Panc1 (cell line): ENCODE measurements around the gene RABGAP1L. TPM values are rescaled to one million over a fixed set of nuclear protein-coding genes. Genes with fewer than 3 reads are reported as not detected.

Source experiments
- ATAC-seq: fragments of 200-7000 bp; cut with Tn5 transposase; 2 replicates; pipeline ENCODE4 v1.9.1; 2020; ENCODE audit warnings: mild to moderate bottlenecking, moderate library complexity
- BruUV-seq: library from RNA; stranded (reverse); fragments of 400-500 nt; replicated peaks from 2 replicates; lab custom pipeline; 2021; lab: Mats Ljungman, UMichigan
- CTCF ChIA-PET: fragments of 300-600 bp; sonication (Branson Sonifier 250); formaldehyde crosslinking; loops from one replicate; lab custom pipeline; 2022; ENCODE audit warnings: antibody characterized with exemption; lab: Charles Lee
- POLR2A ChIA-PET: fragments of 300-600 bp; sonication (Branson Sonifier 250); formaldehyde crosslinking; loops from one replicate; lab custom pipeline; 2022; ENCODE audit warnings: antibody characterized with exemption; lab: Charles Lee
- DNase-seq: peaks from one replicate; pipeline ENCODE4 v3.0.0-alpha.2; 2010; ENCODE audit warnings: low read depth, low spot score
- H3K27ac ChIP-seq: 2 replicates; pipeline ENCODE4 v1.5.1; 2011; ENCODE audit warnings: mild to moderate bottlenecking, low read length, inconsistent platforms
- H3K27me3 ChIP-seq: fragments of 200-500 bp; sonication (Bioruptor generic); 2 replicates; pipeline ENCODE4 v1.6.0; 2014; ENCODE audit warnings: low read length, inconsistent platforms; ENCODE audit not compliant: control insufficient read depth, insufficient read depth
- H3K36me3 ChIP-seq: fragments of 200-500 bp; sonication (Bioruptor generic); 2 replicates; pipeline ENCODE4 v1.5.1; 2014; ENCODE audit warnings: inconsistent platforms, mild to moderate bottlenecking, low read length, moderate library complexity; ENCODE audit not compliant: control insufficient read depth, insufficient read depth
- H3K4me1 ChIP-seq: 2 replicates; pipeline ENCODE4 v1.5.1; 2011; ENCODE audit warnings: inconsistent platforms, mild to moderate bottlenecking, low read length, moderate library complexity; ENCODE audit not compliant: control insufficient read depth, insufficient read depth
- H3K4me3 ChIP-seq, 2 experiments: 2 replicates each; pipeline ENCODE4 v1.5.1; 2011 to 2012; ENCODE audit warnings: low read depth in 2 of 2, low read length in 2 of 2, mild to moderate bottlenecking in 2 of 2, inconsistent platforms in 1 of 2, moderate library complexity in 1 of 2
- H3K9me3 ChIP-seq: fragments of 200-500 bp; sonication (Bioruptor generic); 2 replicates; pipeline ENCODE4 v1.5.1; 2014; ENCODE audit warnings: low read depth, mild to moderate bottlenecking, inconsistent platforms, low read length, moderate library complexity; ENCODE audit not compliant: control insufficient read depth, insufficient read depth
- CTCF ChIP-seq: fragments of 450-650 bp; IDR thresholded peaks from 2 replicates; pipeline ENCODE4 v1.5.1; 2017; ENCODE audit warnings: mild to moderate bottlenecking
- POLR2AphosphoS5 ChIP-seq: IDR thresholded peaks from 2 replicates; pipeline ENCODE4 v1.6.1; 2012; ENCODE audit warnings: mild to moderate bottlenecking, low read depth, low read length, moderate library complexity
- REST ChIP-seq, 2 experiments: IDR thresholded peaks; 2 replicates each; pipeline ENCODE4 v1.6.1; 2011 to 2012; ENCODE audit warnings: low read depth in 2 of 2, control low read depth in 1 of 2, low read length in 1 of 2, mild to moderate bottlenecking in 1 of 2, moderate library complexity in 1 of 2; ENCODE audit not compliant: insufficient read depth in 1 of 2
- SIN3A ChIP-seq: IDR thresholded peaks from 2 replicates; pipeline ENCODE4 v1.6.1; 2012; ENCODE audit warnings: low read depth, mild to moderate bottlenecking, low read length, moderate library complexity, borderline replicate concordance; ENCODE audit not compliant: insufficient read depth
- TCF7L2 ChIP-seq: IDR thresholded peaks from 2 replicates; pipeline ENCODE4 v1.6.1; 2011; ENCODE audit warnings: mild to moderate bottlenecking, low read depth, low read length, inconsistent platforms
- in situ Hi-C: cut with HindIII; loops from 2 replicates; pipeline ENCODE4 v1.10.0; 2016; ENCODE audit warnings: low sequenced_read_pairs, low pct_unique_long_range_greater_than_20kb
- intact Hi-C: fragments of 100-400 bp; cut with micrococcal nuclease; formaldehyde crosslinking; loops from one replicate; pipeline ENCODE4 v1.10.0; 2022; ENCODE audit not compliant: unreplicated experiment
- total RNA-seq: library from RNA; stranded (reverse); gene quantifications from one replicate; pipeline ENCODE4 v1.2.1, GENCODE V29; 2021; ENCODE audit not compliant: unreplicated experiment

Gene RABGAP1L
- total RNA-seq, 1 experiment from 2014 or later: 37.0 TPM

DNA sequence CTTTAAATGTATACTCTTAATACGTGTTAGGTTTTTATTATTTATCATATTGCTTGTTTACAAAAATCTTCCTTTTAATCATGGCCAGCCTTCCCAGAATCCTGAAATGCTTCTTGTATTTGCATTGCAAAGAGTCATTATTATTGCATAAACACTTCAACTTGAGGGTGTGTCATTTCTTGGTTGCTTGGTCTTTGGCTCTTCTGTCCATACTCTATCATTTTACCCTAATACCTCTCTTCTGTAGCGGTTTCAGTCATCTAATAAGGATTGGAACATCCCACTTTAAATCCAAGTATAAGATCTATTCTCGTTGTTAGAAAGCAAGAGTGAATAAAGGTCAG is 639.8 kb downstream of the RABGAP1L start:
- no TSS peak for BruUV-seq
- no peaks in the 10 kb centered on the region for H3K36me3 ChIP-seq
- DNase-seq (no peak), ATAC-seq (no peak)
- in situ Hi-C loops (no loop called here), intact Hi-C loops (no loop called here)
- H3K27ac ChIP-seq: no peak overlapping the region
- H3K27me3 ChIP-seq: no peaks in the 10 kb centered on the region
- POLR2A ChIA-PET: no interaction called here
- TF ChIP-seq SIN3A: no peak
- no peak for TF ChIP-seq CTCF
- TF ChIP-seq REST (IDR thresholded peaks at IDR 0.05; ENCODE audit: insufficient read depth in 1 of 2, low read depth in 2 of 2, low read length in 1 of 2): no peak
- no peak for TF ChIP-seq TCF7L2
- no peak for TF ChIP-seq POLR2AphosphoS5
- no peaks in the 10 kb centered on the region for H3K9me3 ChIP-seq
- no peak overlapping the region for H3K4me3 ChIP-seq
- CTCF ChIA-PET: no interaction called here
- peaks cover 6% of the 10 kb centered on the region for H3K4me1 ChIP-seq

DNA sequence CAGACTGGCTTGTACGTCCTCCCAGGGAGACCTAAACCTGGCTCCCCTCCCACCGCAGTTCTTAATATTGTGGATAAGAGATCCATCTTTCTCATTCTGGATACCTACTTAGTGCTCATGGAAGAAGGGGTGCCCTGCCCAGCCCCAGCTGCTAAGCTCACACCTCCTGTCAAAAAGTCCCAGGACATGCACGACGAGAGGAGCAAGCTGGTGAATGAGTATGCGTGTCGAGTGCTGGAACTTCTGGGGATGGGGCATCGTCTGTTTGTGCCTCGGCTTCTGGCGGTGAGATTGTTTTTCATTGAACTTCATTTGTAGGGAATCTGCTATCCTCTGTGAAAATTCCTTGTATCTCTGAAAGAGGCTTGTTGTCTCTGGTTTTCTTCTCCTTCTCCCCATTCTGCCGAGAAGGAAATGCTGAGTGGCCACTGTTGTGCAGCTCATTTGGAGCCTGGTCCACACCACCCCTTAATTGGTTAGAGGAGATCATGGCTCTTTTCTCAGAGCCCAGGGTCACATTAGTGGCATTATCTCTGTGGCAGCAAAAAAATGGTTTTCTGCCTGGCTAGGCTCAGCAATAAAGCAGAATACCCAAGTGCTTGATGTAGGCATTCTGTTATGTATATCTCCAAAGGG is 641.0 kb downstream of the RABGAP1L start:
- intact Hi-C loops (no loop called here), in situ Hi-C loops (no loop called here)
- Histone ChIP-seq H3K4me3 (peak overlapping the region in 1 of 2 experiments; percentile 11; a peak in 1 of 4 replicates), H3K27me3 (no peaks in the 10 kb centered on the region), H3K27ac (no peak overlapping the region), H3K9me3 (no peaks in the 10 kb centered on the region), H3K36me3 (no peaks in the 10 kb centered on the region), H3K4me1 (peaks cover 6% of the 10 kb centered on the region)
- ATAC-seq (no peak; the same call in 1 of the 2 replicates), DNase-seq (no peak)
- POLR2A ChIA-PET: no interaction called here
- no TSS peak for BruUV-seq
- TF ChIP-seq REST (IDR thresholded peaks at IDR 0.05; ENCODE audit: insufficient read depth in 1 of 2, low read depth in 2 of 2, low read length in 1 of 2): no peak
- TF ChIP-seq TCF7L2: no peak
- TF ChIP-seq POLR2AphosphoS5: no peak
- TF ChIP-seq SIN3A: no peak
- no peak for TF ChIP-seq CTCF
- CTCF ChIA-PET: no interaction called here
